Neural cell (in vitro differentiated cells): ENCODE measurements around the gene SLC6A17.

Experiments
- CTCF ChIP-seq: fragments of 450-650 bp; IDR thresholded peaks from 2 replicates; pipeline ENCODE4 v1.5.1; 2014; ENCODE audit warnings: antibody characterized with exemption, mild to moderate bottlenecking, moderate library complexity; ENCODE audit not compliant: poor library complexity, severe bottlenecking
- POLR2AphosphoS5 ChIP-seq: IDR thresholded peaks from 2 replicates; pipeline ENCODE4 v1.6.1; 2012

GRCh38 chr1:110153407-110153950, 3.2 kb downstream of the SLC6A17 start:
- TF ChIP-seq CTCF, result no peak
- TF ChIP-seq POLR2AphosphoS5, result no peak
